Measurements from ENCODE around the gene PDAP1.
"Not testable (repeated sequence)": the region's sequence is repeated elsewhere in the genome, so short reads cannot be mapped to it uniquely, and the experiment has no call there.

The PDAP1 gene

GRCh38 chr7:99408379-99409191 lies at the start of gene PDAP1, which contains the start of gene BUD31:
Gene PDAP1, minus strand, starts transcription at chr7:99408597. Its CDS starts 49 bp downstream, at chr7:99408548.
Gene BUD31, plus strand, starts transcription at chr7:99408969. Its CDS starts 2,124 bp downstream, at chr7:99411093.
- DNase-seq (ENCODE audit: low read depth, low spot score), result peak; percentile 93

DNA sequence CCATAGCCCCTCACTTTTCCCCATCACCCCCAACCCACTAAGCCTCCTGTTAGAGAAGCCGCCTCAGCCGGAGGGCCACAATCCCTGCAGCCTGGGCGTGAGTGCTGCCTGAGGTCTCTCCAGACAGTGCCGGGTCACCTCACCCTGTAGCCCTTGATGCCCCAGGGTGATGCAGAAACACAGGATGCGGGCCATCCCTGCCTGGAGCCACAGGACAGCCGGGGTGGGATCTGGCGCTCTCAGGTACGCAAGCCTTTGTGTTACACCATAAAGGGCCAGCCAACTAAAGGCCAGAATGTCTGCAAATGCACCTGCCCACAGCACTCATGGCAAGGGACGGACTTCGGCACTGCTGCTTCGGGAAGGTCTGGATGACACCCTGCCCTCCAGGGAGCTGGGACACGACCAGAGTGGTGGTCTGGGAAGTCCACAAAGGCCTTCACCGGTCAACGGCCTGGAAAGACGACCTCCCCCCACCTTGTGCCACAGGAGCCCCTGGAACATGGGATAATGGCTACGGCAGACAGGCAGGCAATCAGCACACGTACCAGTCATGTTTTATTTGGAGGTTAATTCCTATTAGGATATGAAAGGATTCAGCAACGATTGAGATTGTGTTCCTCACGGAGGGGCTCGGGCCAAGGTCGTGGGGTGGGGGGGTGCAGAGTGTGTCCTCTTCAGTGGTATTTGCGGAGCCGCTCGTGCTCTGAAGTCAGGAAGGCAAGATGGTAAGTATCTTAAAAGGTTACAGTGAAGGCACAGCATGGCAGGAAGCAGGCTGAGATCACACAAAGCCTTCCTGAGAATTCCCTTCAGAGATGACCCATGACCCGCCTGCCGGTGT lies 49.5 kb upstream of the PDAP1 start:
- no peak for DNase-seq (ENCODE audit: low read depth, low spot score)

DNA sequence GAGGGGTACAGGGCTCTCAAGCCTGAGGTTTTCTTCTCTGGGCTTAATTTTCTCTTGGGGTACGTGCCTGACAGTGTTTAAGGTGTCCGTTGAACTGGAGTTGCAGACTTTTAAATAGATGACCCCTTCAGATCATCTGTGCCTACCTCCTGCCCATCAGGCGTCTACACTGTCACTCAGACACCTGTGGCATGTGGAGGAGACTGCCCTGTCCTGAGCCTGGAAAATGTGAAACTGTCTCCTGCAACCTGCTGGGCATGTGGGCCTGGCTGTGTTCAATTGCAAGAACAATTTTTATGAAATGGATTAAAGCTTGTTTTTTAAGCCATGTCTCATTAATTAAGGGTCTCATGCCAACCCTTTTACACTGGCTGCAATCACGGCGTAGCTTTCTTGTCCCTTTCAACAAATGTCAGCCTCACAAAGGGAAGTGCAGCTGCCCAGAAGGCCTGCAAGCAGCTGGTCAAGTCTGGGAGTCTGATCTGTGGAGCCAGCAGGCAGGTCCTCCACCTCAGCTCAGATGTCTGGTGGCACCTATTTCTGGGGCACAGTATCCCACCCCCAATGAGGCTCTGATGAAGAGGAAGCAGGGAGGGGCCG lies 48.8 kb upstream of the PDAP1 start:
- DNase-seq (ENCODE audit: low read depth, low spot score), result no peak

- DNase-seq (ENCODE audit: low read depth, low spot score), result no peak
These were observed 47.9 kb upstream of the PDAP1 start for GRCh38 chr7:99456288-99456687.

- no peak for DNase-seq (ENCODE audit: low read depth, low spot score)
These were observed 47.5 kb upstream of the PDAP1 start for GRCh38 chr7:99455874-99456273.

DNA sequence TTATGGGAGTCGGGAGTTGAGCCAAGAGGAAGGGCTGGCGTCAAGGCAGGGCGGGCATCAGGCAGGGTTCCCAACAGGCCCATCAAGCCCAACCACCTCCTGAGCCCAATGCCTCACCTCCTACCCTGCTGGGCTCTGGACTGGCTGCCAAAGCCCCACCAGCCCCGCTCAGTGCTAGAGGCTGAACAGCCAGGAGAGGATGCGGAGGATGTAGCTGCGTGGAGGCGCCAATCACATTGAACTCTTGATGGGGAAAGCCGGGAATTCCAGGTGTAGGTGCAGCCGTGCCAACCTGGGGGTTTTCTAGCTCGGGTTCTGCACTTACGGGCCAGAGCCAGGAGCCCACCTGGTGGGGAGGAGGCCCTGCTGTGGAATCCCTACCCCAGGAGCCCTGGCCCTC lies 44.7 kb upstream of the PDAP1 start:
- DNase-seq (ENCODE audit: low read depth, low spot score), result no peak

GRCh38 chr7:99452541-99452940 lies 44.1 kb upstream of the PDAP1 start:
- DNase-seq (ENCODE audit: low read depth, low spot score), result no peak

GRCh38 chr7:99451936-99452335 lies 43.5 kb upstream of the PDAP1 start:
- no peak for DNase-seq (ENCODE audit: low read depth, low spot score)

GRCh38 chr7:99449326-99449725 lies 40.9 kb upstream of the PDAP1 start:
- DNase-seq (ENCODE audit: low read depth, low spot score), result no peak

- no peak for DNase-seq (ENCODE audit: low read depth, low spot score)
These were observed 40.5 kb upstream of the PDAP1 start for GRCh38 chr7:99448855-99449254.

- no peak for DNase-seq (ENCODE audit: low read depth, low spot score)
These were observed 39.5 kb upstream of the PDAP1 start for GRCh38 chr7:99447943-99448342.

DNA sequence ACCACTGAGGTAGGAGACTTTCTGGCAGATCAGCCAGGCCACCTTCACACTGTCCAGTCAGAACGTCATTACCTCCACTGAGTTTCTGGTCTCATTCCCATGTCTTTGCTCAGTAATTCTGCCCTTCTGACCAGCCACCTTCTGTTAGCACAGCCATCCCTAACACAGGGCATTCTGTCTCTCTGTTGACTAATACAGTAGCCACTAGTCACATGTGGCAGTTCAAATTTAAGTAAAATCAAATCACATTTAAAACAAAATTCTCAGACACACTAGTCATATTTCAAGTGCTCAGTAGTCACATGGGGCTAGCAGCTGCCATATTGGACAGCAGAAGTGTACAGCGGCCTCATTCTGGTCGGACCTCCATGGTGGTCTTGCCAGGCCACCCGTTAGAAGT lies 37.7 kb upstream of the PDAP1 start:
- no peak for DNase-seq (ENCODE audit: low read depth, low spot score)

GRCh38 chr7:99440195-99440594 lies 31.8 kb upstream of the PDAP1 start:
- DNase-seq (ENCODE audit: low read depth, low spot score), result no peak

DNA sequence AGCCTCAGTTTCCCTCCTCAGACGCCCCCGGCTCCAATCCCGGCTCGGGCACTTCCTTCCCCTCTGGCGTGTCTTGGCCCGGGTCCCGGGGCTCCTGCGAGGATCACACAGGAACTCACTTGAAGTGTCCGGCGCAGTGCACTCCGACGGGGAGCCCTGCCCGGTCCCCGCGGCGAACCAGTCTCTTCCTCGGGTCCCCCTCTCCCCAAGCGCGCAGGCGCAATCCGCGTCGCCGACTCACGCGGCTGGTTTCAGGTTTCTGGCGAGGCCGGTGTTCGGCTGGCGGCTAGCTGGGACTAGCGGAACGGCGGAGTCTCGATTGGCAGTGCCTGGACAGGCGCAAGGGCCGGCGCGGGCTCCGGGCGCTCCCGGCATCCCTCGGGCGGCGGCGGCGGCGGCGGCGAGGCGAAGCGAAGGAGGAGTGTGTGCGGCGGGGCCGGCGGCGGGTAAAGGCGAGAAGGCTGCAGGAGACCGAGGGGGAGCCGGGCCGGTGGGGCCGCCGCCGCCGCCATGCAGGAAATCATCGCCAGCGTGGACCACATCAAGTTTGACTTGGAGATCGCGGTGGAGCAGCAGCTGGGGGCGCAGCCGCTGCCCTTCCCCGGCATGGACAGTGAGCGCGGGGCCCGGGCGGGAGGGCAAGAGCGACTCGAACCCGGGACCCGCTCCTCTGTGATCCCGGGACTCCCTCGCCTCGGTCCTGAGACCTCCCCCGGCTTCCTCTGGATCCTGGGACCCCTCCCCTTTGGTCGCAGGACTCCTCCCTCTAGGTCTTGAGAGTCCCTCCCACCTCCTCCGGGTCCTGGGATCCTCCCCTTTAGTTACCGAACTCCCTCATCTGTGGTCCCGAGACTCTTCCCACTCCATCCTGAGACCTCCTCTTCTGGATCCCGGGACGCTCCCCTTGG lies 30.4 kb upstream of the PDAP1 start, which contains the start of the genes CPSF4 and PTCD1:
TSS of gene CPSF4 (plus strand) at position 371 of the 908 bp plus-strand sequence. CDS start at position 511, 140 bp downstream.
TSS of gene PTCD1 (minus strand) at position 226 of the 908 bp plus-strand sequence. CDS start 3,556 bp downstream, outside the sequence.
- DNase-seq (ENCODE audit: low read depth, low spot score), result peak; percentile 76

- DNase-seq (ENCODE audit: low read depth, low spot score), result no peak
These were observed 29.7 kb upstream of the PDAP1 start for GRCh38 chr7:99437946-99438572.

GRCh38 chr7:99433158-99433557 lies 24.8 kb upstream of the PDAP1 start:
- DNase-seq (ENCODE audit: low read depth, low spot score), result no peak

- not testable (repeated sequence) for DNase-seq (ENCODE audit: low read depth, low spot score)
These were observed 23.6 kb upstream of the PDAP1 start for GRCh38 chr7:99431756-99432540.

DNA sequence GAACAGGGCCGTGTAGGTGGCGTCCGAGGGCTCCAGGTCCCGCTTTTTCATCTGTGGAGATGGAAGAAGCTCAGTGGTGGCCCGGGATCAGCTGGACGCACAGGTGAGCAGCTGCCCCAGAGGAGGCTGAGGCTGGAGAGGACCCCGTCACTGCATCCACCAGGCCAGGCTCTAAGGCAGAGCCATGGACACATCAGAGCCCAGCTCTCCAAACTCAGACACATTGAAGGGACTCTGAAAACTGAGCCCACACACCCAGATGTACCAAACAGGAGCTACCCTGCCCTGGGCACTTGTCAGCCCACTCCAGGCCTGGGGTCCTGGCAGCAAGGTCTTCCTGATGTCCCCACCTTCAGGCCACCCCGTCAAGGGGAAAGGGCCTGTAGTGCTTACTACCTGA lies 21.4 kb upstream of the PDAP1 start:
- DNase-seq (ENCODE audit: low read depth, low spot score), result no peak

DNA sequence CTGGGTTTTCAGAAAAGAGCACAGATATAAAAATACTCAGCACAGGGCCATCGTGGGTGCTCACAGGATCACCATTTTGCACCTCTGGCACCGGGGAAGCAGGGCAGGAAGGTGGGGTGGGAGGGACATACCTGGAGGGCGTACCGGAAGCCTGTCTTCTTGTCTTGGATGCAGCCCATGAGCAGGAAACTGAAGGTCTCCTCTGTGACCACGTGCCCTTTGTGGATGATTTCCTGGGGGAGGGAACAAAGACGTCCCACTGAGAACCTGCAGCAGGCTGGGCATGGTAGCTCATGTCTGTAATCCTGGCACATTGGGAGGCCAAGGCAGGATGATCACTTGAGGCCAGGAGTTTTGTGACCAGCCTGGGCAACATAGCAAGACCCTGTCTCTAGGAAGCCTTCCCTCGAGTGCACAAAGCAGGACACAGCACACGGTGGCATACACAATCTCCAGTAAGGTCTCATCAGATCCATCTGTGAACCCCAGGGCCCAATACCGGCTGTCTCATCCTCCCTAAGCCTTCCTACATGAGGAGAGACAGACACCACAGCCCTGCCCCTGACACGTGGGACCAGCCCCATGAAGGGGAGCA lies 20.7 kb upstream of the PDAP1 start:
- no peak for DNase-seq (ENCODE audit: low read depth, low spot score)

All from brain pericyte (primary cell).